GM19324 (cell line): Measurements from ENCODE around the gene AK9.
A peak's percentile ranks its signal among the peaks of the same experiment; 100 is the strongest.
"Not testable (repeated sequence)": the region's sequence is repeated elsewhere in the genome, so short reads cannot be mapped to it uniquely, and the experiment has no call there.

Experiments
- ATAC-seq: cut with Tn5 transposase; IDR thresholded peaks from one replicate; pipeline ENCODE4 v1.9.1; 2021; ENCODE audit warnings: mild to moderate bottlenecking, moderate library complexity; ENCODE audit not compliant: unreplicated experiment, low FRiP score

The AK9 gene

DNA sequence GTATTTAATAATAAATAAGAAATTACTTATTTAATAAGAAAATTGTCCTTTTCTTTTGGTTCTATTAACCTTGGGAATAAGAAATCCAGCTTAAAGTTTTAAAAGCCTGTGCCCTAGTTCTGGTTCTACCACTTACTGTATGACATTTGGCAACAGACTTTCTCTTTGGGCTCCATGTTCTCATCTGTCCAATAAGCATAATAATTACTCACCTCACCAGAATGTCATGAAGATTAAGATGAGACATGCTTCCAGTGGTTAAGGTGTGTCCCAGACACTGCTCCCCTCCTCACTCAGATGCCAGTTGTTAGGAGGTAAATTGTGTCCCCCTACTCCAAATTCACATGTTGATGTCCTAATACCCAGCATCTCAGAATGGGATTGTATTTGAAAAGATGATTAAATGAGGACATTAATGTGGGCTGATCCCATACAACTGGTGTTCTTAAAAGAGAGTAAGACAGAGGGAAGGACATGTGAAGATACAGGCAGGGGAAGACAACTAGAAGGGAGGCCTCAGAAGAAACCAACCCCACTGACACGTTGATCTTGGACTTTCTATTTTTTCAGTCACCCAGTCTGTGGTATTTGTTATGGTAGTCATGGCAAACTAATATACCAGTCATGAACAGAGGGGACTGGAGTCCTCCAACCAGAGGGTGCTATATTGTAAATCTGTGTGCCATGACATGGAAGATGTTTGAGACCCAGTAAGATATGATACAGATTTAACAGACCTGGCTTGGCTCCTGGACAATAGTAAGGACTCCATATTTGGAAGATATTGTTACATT, 229.1 kb downstream of the AK9 start:
- ATAC-seq: no peak

DNA sequence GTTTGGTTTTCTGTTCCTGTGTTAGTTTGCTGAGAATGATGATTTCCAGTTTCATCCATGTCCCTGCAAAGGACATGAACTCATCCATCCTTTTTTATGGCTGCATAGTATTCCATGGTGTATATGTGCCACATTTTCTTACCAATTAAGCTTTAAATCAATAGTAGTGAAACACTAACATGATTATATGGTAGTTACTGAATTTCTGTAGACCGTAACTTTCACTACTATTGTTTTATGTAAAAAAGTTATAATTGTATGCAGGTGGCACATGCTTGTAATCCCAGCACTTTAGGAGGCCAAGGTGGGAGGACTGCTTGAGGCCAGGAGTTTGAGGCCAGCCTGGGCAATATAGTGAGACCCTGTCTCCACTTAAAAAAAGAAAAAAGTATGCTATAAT, 229.8 kb downstream of the AK9 start:
- ATAC-seq: not testable (repeated sequence)

DNA sequence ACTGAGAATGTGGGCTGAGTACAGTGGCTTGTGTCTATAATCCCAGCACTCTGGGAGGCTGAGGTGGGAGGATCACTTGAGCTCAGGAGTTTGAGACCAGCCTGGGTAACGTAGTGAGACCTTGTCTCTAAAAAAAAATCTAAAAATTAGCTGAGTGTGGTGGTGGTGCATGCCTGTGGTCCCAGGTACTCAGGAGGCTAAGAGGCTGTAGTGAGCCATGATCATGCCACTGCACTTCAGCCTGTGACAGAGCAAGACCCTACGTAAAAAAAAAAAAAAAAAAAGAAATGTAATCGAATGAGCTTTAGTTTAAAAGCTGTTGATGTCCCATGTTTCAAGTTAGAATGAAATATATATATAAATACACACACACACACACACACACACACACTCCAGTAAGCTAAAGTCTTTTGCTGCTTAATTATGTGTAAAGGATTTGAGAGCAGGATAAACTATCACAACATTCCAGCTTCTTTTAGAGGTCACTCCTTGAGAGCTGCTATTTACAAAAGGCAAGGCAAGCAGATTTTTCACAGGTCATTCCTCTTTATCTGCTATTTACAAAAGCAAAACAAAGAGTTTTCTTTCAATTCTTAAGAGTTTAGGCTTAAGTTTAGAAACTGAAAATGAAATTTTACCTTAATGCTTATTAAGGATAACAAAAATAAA, 230.7 kb downstream of the AK9 start:
- ATAC-seq: no peak

DNA sequence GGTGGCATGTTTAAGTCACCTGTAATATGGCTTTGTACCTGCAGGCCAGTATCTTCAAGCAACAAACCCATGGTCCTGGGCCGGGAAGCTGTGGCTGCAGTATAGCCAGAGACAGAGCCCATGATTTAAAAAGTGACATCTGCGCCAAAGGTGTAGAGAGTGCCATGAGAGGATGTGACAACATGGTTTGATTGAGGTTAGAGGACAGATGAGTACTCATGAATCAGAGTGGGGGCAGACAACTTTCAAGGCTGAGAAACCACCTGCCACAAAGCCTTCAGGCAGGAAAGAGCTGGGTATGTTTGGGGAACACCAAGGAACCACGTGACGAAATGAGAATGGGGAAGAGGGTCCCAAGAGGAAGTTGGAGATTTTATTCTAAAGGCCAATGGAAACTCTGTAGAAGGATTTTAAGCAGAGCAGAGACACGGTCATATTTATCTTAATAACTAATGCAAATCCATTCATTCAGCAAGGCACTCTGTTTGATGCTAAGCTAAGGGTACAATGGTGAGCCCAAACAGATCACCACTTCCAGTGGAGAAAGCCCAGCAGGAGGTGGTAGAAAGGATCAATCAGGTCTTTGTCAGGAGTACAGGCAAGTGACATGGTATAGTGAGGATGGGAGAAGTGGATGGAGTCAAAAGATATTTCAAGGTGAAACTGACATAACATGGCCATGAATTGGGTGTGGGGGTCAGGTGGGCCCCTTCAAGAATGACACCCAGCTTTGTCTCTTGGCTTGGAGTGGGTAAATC, 232.0 kb downstream of the AK9 start:
- ATAC-seq: no peak

DNA sequence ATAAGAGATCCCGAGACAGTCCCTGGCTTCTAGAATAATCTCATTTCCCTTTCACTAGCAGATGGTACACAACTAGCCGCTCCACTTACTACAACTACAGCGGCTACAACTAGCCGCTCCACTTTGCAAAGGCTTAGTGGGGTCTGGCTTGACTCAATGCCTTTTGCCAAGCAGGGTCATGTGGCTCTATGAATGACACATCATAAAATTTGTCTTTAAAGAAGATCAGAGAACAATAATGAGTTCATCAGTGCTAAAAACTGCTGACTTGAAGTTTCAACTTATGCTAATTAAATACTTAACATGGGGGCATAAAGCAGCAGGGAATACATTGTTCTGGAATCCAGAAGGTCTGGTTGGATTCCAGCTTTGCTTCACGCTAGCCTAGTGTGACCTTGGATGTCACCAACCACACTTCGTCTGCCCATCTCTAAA, 233.4 kb downstream of the AK9 start:
- ATAC-seq: no peak

DNA sequence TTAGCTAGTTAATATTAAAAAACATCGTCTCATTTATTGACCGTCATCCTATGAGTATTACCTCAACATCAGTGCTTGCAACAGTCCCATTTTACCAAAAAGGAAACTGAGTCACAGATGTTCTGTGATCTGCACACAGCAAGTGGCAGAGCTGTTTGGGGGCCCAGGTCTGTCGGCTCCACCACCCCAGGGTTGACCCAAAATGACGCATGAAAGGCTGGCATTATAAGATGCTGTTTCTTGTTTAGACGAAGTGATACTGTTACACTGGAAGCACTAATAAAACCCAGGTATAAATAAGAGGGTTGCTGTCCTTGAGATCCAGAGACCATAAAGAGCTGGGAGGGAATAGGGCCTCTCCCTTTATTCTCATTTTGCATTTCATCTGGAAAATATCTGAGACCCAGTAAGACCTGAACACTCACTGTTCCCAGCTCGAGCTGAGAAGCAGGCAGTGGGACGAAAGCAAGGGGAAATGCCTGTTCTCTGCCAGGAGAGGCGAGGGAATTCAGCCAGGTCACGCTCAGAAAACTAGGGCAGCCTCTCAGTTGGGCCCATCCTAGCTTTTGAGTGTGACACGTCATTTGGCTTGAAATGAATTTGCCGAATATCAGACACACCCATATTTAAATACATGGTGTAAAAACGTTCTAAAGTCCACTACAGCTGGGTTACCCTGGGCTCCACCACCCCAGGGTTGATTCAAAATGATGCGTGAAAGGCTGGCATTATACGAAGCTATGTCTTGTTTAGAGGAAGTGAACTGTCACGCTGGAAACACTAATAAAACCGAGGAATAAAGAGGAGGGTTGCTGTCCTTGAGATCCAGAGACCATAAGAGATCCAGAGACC, 234.1 kb downstream of the AK9 start:
- no peak for ATAC-seq

DNA sequence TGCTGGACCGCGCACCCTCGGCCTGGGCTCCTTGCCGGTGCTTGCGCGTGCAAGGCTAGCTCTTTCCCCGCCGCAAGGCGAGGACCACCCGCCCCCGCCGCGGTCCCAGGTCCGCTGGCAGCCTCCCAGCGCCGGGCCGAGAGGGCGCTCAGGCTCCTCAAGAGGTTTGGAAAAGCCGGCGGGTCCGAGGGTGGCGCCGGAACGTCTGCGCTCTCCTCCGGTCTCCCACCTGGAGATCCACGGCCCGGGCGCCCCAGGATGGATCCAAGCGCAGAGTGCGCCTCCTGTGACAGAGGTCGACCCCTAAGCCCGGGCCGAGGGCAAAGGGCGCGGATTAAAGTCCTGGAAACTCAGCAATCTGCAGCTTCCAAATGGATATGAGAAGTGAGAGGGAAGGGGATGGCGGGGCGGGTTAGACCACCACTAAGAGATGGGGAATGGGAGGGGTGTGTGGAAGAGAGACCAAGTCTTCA, 234.9 kb downstream of the AK9 start:
- ATAC-seq: no peak

DNA sequence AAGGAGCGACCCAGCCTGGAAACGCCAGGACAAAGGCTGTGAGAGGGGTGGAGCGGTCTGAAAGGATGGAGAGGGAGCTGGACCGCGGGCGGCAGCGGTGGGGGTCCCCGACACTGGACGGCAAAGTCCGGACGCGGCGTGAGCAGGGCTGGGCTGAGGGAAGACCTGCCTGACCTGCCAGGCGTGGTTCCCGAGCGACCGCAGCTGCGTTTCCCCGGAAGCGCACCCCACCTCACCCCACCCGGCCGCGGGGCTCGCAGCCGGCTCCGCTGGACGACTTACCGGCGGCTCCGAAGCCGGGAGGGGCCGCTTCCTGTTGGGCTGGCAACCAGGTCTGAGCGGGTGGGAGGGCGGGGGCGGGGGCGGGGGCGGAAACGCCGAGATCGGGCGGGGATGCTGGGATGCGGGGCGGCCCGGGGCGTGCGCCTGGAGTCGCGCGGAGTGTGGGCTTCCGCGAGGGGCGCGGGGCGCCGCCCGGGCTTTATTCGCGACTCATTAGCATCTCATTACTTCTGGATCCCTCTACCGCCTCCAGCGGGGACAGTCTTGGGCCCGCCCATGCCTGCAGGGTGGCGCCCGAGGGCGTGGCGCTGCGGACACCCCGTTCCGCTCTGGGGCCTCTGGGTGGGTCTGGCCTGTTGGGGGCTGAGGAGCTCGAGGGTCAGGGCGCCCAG, 235.4 kb downstream of the AK9 start, which contains the start of gene MICAL1:
Gene MICAL1, minus strand, starts transcription at position 336 of the 674 bp plus-strand sequence. CDS start 1,576 bp downstream, outside the sequence.
- peak; percentile 72 for ATAC-seq

DNA sequence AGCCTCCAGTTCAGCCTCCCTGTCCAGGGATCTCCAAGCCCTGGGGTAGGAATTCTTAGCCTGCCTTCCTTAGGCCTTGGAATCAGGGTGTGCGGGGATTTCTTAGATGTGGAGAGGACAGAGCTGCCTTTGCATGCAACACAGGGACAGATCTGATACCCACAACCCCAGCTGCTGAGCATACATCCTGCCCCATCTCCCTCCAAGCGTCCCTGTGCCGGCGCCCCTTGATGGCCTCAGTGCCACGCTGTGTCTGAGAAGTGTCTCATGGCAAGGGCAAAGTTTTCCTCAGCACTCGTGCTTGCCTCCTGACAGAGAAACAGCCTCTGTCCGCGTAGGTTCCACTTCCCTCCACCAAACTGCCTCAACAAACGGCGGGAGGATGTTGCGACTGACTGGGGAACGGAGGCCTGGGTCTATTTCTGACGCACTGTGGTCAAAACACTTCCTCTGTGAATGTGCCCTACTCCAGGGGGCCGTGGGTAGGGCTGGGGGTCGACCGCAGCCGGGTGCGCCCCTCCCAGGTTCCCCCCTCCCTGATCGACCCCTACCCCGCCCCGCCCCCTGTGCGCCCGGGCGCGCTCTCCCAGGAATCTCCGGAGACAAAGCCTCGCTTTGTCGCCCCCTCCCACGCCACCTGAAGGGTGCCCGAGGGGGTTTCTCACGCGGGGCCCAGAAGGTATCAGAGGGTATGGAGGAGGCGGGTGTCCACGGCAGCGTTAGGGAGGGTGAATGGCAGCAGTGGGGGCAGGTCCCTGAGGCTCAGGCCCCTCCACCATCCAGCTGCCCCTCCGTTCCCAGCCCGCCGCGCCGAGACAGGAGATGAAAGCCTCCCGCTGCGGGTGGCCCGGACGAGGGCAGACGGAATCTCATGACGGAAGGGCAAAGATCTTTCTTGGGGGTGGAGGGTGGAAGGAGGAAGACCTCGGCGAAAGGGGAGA, 236.2 kb downstream of the AK9 start:
- ATAC-seq: peak; percentile 29

DNA sequence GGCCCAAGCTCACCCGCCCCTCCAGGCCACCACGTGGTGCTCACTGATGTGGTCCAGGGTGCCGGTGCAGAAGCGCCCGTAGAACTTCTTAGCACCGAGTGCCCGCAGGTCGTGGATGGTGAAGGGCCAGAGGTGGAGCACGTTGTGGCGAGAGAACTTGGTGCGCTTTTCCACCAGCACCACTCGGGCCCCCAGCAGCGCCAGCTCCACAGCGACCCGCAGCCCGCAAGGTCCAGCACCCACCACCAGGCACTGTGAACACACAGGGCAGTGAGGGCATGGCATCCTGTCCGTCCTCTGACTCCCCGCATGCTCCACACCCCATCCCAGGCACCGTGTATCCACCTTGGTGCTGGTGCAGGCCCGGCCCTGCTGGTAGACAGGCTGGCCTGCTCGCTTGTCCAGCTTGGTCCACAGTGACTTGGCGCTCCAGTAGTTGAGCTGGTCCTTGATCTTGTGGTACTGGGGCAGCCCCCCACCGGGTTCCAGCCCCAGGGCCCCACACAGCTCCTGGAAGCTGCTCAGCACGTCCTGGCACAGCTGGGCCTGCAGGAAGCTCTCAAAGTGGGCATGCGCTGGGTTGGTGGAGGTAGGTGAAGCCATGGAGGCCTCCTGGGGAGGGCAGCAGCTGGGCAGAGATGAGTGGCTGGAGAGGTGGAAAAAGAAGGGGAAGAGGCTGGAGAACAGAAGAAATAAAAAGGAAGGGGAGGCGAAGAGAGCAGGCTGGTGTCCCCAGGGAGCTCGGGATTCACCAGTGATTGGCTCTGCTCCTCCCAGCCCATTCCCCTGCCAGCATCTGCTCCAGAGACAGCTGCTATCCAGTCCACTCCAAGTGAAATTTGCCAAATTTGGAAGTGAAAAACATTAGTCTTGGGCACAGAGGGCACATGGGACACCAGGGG, 237.2 kb downstream of the AK9 start:
- no peak for ATAC-seq

DNA sequence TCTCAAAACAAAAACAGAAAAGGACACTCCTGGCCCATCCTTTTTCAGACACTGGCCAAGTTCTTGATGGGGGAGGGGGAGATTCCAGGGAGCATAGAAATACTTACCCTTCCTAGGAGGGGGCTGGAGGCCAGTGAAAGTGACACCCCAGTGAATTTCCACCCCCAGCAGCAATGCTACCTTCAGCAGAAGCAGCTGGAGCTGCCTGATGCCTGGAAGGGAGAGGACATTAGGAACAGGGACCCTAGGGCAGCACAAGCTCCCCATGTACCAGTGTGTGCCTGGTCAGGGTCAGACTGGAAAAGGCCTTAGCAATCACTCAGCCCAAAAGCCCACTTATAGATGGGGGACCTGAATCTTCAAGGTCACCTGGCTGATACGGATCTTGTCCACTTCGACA, 237.8 kb downstream of the AK9 start:
- no peak for ATAC-seq

DNA sequence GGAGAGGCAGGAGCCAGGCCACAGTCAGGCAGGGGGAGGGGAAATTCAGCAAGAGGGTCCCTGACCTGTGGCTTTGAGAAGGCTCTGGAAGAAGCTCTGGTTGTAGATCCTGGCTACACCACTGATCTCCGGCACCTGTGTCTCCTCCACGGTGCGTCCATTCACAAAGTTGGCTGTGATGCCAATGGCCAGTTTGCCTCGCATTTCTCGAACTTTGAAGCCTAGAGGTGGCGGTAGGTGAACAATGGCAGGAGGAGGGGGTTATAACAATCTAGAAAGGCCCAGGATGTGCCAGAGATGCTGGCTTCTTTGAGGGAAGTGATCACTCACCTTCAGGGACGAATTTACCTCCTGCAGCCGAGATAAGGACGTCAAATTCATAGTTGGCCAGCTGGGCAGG, 238.8 kb downstream of the AK9 start:
- no peak for ATAC-seq

DNA sequence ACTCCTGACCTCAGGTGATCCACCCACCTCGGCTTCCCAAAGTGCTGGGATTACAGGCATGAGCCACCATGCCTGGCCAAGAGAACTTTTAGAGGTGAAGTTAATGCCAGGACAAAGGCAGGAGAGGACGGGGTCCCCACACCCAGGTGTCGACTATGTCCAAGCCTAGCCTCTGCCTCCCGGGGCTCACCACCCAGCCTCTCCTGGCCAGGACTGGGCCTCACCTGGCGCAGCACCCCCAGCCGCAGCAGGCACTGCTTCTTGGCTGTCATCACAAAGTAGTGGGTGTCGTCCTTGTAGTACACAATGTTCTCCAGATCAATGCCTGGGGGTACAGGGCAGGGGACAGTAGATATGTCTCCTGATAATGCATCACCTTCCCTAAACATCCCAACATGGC, 239.6 kb downstream of the AK9 start:
- no peak for ATAC-seq

DNA sequence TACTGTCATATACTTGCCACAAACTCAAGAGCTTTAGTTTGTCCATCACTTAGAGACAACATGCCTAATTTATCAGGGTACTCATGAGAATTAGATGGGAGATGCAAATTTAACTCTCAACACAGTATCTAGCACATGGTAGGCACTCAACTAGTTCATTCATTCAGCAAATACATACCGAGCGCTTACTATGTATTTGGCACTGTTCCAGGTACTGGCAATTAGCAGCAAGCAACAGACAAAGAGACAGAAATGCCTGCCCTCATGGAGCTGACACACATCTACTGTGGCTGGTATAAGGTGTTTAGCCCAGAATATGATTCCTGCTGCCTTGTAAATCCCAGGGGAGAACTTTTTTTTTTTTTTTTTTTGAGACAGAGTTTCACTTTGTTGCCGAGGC, 240.2 kb downstream of the AK9 start:
- no peak for ATAC-seq

DNA sequence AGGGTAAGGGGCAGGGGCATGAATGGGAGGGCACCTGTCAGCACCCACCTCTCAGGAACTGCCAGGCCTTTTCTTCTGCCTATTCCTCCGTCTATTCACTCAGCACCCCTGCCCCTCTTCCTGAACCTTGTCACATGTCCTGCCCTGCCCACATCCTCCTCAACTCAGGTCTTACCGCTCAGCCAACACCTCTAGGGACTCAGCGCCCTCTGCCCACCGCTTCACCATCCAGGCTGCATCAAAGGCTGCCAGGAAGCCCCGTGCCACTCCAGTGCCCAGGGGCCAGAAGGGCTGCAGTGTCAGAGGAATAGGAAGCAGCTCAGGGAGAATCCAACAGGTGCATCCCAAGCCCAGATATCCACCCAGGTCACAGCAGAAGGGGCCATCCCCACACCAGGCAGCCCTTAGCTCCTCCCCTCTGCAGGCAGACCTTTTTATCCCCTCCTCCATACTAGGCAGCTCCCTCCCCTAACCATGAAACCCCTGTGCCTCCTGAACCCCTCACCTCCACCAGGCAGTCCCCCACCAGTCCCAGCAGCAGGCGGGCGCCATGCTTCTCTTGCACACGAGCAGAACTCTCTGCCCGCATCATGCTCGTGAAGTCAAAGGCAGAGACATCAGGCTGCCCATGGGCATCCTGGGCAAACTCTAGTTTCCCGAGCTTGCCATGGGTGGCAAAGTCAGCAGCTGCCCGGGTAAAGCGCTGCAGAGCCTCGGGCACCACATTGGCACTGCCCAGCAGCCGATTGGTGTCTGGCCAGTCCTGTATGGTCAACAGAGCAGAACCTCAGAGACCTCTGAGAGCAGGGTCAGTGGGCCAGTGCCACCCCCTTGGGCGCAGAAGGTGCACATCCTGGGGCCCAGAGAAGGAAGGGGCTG, 241.0 kb downstream of the AK9 start:
- no peak for ATAC-seq

DNA sequence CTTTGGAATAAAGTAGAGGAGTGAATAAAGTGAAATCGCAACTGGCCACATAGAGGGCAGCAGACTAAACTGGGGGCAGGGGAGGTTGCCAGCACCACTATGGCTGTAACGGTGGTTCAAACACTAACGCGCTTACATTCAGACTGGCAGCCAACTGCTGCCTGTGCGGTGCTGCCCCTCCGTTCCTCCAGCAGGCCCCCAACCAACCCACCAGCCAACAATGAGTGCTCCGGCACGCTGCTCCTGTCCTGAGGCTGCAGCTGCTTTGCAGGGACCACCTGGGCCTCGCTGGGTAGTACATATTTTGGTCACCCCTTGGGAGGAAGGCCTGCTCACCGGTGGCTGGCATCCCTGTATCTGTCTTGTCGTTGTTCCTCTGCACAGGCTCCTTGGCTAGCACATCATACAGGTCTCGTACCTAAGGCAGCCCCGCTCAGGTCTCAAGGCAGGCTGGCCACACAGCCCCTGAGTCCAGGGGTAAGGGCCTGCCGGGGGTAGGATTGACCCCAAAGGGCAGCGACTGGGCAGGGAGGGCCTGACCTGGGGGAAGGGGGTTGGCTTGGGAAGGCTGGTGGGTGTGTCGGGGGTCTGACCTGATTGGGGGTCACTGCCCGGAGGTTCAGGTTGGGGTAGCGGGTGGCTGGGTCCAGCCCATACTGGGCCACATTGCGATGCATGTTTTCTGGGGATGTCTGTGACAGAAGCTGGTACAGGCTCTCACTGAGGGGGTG, 241.8 kb downstream of the AK9 start:
- no peak for ATAC-seq
